Adrenal gland (tissue), 12 donors: ENCODE data around the gene WBP11. TPM values are rescaled to one million over a fixed set of nuclear protein-coding genes. Genes with fewer than 3 reads are reported as not detected.
"Not testable (repeated sequence)": the region's sequence is repeated elsewhere in the genome, so short reads cannot be mapped to it uniquely, and the experiment has no call there.

Source experiments
- DNase-seq, 7 donors: peaks; one replicate each; pipeline ENCODE4 v3.0.0-alpha.2; 2019 to 2020
- H3K27ac ChIP-seq, 5 donors: fragments of 200-600 bp; sonication (generic) in 4 of 5; 1 replicate in 3 of 5; 2 replicates in 2 of 5; pipeline versions ENCODE4 v1.5.1 to v1.8.0; 2016 to 2020; ENCODE audit warnings: mild to moderate bottlenecking in 1 of 5
- H3K27me3 ChIP-seq: fragments of 200-600 bp; 2 replicates; pipeline ENCODE4 v1.8.0; 2021
- H3K36me3 ChIP-seq, 2 donors: fragments of 200-600 bp; replicated peaks in 1 of 2; 1 replicate in 1 of 2; 2 replicates in 1 of 2; pipeline versions ENCODE4 v1.5.1 to v1.8.0; 2018 to 2022
- H3K4me1 ChIP-seq, 2 donors: fragments of 200-600 bp; replicated peaks in 1 of 2; 1 replicate in 1 of 2; 2 replicates in 1 of 2; pipeline versions ENCODE4 v1.5.1 to v1.8.0; 2018 to 2021
- H3K4me3 ChIP-seq, 4 donors: fragments of 200-600 bp; sonication (generic) in 3 of 4; one replicate each; pipeline ENCODE4 v1.5.1; 2016 to 2018
- H3K9me3 ChIP-seq, 3 donors: fragments of 200-600 bp; sonication (generic) in 1 of 3; replicated peaks in 1 of 3; 1 replicate in 2 of 3; 2 replicates in 1 of 3; pipeline versions ENCODE4 v1.5.1 to v1.8.0; 2016 to 2021
- CTCF ChIP-seq, 6 experiments: fragments of 450-650 bp in 4 of 6; fragments of 200-600 bp in 2 of 6; sonication (generic) in 1 of 6; IDR thresholded peaks; 1 replicate in 5 of 6; 2 replicates in 1 of 6; pipeline versions ENCODE4 v1.5.1 to v1.8.0; 2016 to 2021; ENCODE audit warnings: antibody characterized with exemption in 6 of 6, mild to moderate bottlenecking in 2 of 6, moderate library complexity in 1 of 6
- POLR2A ChIP-seq, 2 donors: fragments of 450-650 bp; IDR thresholded peaks; one replicate each; pipeline ENCODE4 v1.6.1; 2017; ENCODE audit warnings: antibody characterized with exemption in 2 of 2, mild to moderate bottlenecking in 2 of 2, moderate library complexity in 1 of 2
- WGBS, 4 donors: extraction: QIAGEN DNeasy Blood & Tissue Kit in 2 of 4; methylation state at CpG; one replicate each; pipeline versions ENCODE4 v1.1.5 to v1.1.7; 2013 to 2017; 5-methylcytosine and 5-hydroxymethylcytosine counted together
- intact Hi-C, 2 donors: fragments of 100-400 bp; cut with DNase I; formaldehyde crosslinking; loops; one replicate each; pipeline versions ENCODE4 v1.14.1 to v1.15.0; 2022 to 2023
- polyA plus RNA-seq, 3 donors: library from polyadenylated mRNA; stranded (reverse); fragments of 200-250 nt in 2 of 3; fragments of 350-450 nt in 1 of 3; fragmentation: Illumina TruSeq in 1 of 3; extraction: RNeasy Lipid Tissue Mini Kit (QIAGEN cat#74804) in 1 of 3; gene quantifications; one replicate each; pipeline ENCODE4 v1.2.3, GENCODE V29; 2013 to 2014
- total RNA-seq, 9 donors: library from RNA; depleted of rRNA in 4 of 9; stranded (reverse); fragments of >200 nt in 4 of 9; fragments of 120-200 nt in 1 of 9; fragmentation: NEBNext Ultra II Directional in 1 of 9; extraction: Animal tissue kit (Norgen Biotek cat#: 25700) in 1 of 9; gene quantifications; one replicate each; pipeline versions ENCODE4 v1.1.0 to v1.2.4, GENCODE V29; 2013 to 2023
- donor health status: healthy with polysubstance abuse.
- donor health status: Bipolar disorder and iron deficiency.
- donor health status: DM: yes; HTN: yes; CAD: no.
- donor health status: DM: no; HTN: no; CAD: no.
- donor health status: DM: no; HTN: no; CAD: no.
- donor health status: DM: yes; HTN: yes; CAD: no.

WBP11 gene
- total and polyA plus RNA-seq, 12 donors, result 11.5 to 112 (median 24.8) TPM

GRCh38 chr12:14765398-14765797 is 37.9 kb downstream of the WBP11 start:
- Histone ChIP-seq H3K27ac (no peak overlapping the region), H3K27me3 (no peaks in the 10 kb centered on the region), H3K9me3 (no peaks in the 10 kb centered on the region), H3K4me3 (no peak overlapping the region), H3K36me3 (no peaks in the 10 kb centered on the region), H3K4me1 (peaks cover 0 to 29% of the 10 kb centered on the region in 2 donors)
- TF ChIP-seq CTCF (IDR thresholded peaks at IDR 0.05), result no peak
- TF ChIP-seq POLR2A (IDR thresholded peaks at IDR 0.05), result no peak
- WGBS, 4 donors, result 95 to 99% (median 97%) methylated on average over 2 of the region's 2 CpGs
- intact Hi-C loops, result no loop called here
- no peak for DNase-seq

GRCh38 chr12:14759711-14760280 is 43.5 kb downstream of the WBP11 start:
- H3K4me1 ChIP-seq, result peaks cover 4 to 14% of the 10 kb centered on the region in 2 donors
- DNase-seq, H3K36me3 ChIP-seq, H3K27ac ChIP-seq, intact Hi-C loops, H3K9me3 ChIP-seq, H3K4me3 ChIP-seq, H3K27me3 ChIP-seq: not testable (repeated sequence)
- whole genome bisulfite sequencing, 4 donors, result 66 to 94% (median 82%) methylated on average over 6 of the region's 6 CpGs

- Histone ChIP-seq H3K27ac (peak overlapping the region in 2 of 5 donors; percentile 12 to 27), H3K27me3 (no peaks in the 10 kb centered on the region), H3K4me3 (peak overlapping the region in 1 of 4 donors; percentile 2), H3K9me3 (no peaks in the 10 kb centered on the region), H3K4me1 (peaks cover 4 to 5% of the 10 kb centered on the region in 2 donors), H3K36me3 (no peaks in the 10 kb centered on the region)
- 30 to 34% (median 31%) methylated on average over 17 of the region's 17 CpGs for WGBS, 4 donors
- DNase-seq, result peak in 5 of 7 donors; percentile 35 to 65 (median 45)
- no peak for TF ChIP-seq POLR2A (IDR thresholded peaks at IDR 0.05)
- peak; percentile 25 to 58 (median 48) for TF ChIP-seq CTCF (IDR thresholded peaks at IDR 0.05)
- intact Hi-C loops, result no loop called here
Measured at GRCh38 chr12:14756334-14757143, 46.7 kb downstream of the WBP11 start.

GRCh38 chr12:14751986-14752385 is 51.3 kb downstream of the WBP11 start:
- H3K27ac ChIP-seq, result no peak overlapping the region
- no peak for DNase-seq
- H3K27me3 ChIP-seq, result no peaks in the 10 kb centered on the region
- no peaks in the 10 kb centered on the region for H3K36me3 ChIP-seq
- intact Hi-C loops, result no loop called here
- H3K4me1 ChIP-seq, result peaks cover 4 to 5% of the 10 kb centered on the region in 2 donors
- H3K9me3 ChIP-seq, result no peaks in the 10 kb centered on the region
- no peak overlapping the region for H3K4me3 ChIP-seq
- TF ChIP-seq POLR2A (IDR thresholded peaks at IDR 0.05) (no peak), CTCF (IDR thresholded peaks at IDR 0.05) (no peak)
